ENCODE results near the gene HYDIN.

The HYDIN gene

DNA sequence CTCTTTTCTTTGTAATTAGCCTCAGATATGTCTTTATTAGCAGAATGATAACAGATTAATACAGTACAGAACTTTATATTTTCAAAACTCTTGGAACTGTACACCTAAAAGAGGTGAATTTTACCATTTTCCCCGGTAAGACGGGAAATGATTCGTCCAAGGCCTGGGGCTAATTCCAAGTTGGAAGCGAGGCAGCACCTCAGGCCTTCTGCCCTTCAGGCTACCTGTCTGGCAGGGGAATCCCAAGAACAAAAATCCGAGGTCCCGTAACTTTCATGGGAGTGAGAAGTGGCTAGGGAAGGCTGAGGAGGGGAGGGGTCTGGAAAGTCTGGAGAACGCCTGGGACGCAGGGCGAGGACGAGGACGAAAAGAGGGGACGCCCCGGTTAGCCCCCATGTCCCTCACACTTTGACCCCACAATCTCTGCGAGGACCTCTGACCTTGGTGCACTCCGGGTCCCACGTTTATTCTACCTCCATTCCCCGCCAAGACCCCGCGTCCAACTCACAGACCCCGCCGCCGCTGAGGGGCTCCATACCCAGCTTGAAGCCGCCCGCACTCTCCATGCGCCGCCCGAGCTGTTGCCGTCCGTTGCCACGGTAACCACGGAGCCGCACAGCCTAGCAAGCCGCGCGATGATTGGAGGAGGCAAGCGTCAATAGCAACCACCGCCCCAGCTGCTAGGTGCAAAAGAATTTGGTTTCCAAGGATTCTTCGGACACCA lies at the start of gene HYDIN:
Gene HYDIN (minus strand): TSS at position 601 of the 724 bp plus-strand sequence. CDS start 43,827 bp downstream, outside the sequence.
- intact Hi-C loops (cut with DNase I) = no loop called here

DNA sequence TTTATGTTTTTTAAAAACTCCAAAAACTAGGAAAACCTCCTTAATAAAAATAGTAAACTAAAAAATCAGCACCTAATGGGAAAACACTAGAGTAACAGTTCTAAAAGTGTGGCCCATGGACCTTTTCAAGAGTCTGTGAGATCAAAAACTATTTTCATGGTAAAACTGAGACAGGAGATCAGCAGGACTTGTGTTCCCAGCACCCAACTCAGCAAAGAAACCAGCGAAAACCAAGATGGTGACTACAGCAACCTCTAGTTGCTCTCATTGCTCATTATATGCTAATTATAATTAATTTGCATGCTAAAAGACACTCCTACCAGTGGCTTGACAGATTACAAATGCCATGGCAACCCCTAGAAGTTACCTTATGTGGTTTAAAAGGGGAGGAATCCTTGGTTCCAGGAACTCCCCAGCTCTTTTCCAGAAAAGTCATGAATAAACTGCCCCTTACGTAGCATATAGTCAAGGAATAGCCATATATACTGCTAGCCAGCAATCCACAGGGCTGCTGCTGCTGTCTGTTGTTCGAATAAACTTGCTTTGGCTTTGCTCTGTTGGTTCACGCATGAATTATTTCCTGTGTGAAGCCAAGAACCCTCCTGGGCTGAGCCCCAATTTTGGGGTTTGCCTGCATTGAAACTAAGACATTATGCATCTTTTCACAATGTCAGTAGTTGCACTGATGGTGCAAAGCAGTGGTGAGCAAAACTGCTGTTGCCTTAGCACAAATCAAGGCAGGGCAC lies 46.2 kb upstream of the HYDIN start:
- intact Hi-C loops (cut with DNase I) = no loop called here
- DNase-seq = peak in 2 of 42 donors; percentile 3 to 23

More for the DNA sequence above, at the start of gene HYDIN:
- peak; percentile 63 to 94 (median 86) for DNase-seq

DNA sequence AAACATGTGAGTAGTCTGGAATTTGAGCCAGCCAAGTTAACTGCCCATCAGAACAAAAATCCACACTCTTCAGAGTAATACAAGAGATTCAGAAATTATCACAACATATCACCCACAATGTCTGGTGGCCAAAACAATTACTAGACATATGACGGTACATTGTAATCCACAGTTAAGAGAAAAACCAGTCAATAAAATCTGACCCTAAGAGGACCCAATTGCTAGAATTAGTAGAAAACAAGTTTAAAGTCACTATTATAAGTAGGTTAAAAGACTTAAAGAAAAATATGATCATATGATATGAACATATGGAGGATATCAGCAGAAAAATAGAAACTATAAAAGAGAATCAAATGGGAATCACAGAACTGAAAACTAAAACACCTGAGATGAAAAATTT lies 42.9 kb upstream of the HYDIN start:
- intact Hi-C loops (cut with DNase I) = no loop called here
- DNase-seq = no peak

DNA sequence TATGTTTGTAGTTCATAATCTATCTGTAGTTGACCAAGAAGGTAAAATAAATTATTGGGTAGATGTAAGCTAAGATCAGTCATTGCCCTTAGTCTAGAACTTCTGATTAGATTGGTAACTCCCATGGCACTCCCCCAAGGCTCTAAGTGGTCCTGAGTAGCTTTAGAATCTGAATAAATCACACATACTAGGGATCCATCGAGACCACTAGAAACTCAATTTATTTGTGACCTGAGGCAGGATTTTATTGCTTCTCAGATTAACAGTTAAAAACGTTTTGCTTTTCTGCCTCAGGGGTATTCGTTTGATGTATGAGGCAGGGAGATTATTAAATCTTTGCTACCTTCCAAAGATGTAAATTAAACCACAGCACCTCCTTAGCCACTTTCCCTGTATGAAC lies 33.8 kb upstream of the HYDIN start:
- intact Hi-C loops (cut with DNase I) = no loop called here
- DNase-seq = no peak

DNA sequence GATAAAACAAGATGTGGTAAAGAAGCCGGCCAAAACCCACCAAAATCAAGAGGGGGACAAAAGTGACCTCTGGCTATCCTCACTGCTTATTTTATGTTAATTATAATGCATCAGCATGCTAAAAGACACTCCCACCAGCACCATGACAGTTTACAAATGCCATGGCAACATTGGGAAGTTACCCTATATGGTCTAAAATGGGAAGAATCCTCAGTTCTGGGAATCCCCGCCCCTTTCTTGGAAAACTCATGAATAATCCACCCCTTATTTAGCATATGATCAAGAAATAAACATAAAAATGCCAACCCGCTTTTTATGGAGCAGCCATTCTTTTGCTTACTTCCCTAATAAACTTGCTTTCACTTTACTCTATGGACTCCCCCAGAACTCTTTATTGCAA lies 33.1 kb upstream of the HYDIN start:
- DNase-seq = no peak

DNA sequence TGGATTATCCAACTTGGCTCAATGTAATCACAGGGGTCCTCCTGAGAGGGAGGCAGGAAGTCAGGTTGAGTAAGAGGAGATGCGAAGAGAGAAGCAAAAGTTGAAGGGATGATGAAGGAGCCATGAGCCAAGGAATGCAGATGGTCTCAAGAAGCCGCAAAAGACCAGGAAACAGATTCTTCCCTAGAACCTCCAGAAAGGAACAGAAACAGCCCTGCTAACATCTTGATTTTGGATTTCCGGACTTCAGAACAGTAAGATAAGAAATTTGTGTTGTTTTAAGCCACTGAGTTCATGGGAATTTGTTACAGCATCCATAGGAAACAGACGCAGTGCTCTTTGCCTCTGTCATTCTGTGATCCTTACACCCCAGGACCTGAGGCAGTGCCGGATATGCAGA lies 31.9 kb upstream of the HYDIN start:
- DNase-seq = no peak
- intact Hi-C loops (cut with DNase I) = no loop called here

More for the DNA sequence above, 33.1 kb upstream of the HYDIN start:
- intact Hi-C loops (cut with DNase I) = no loop called here

DNA sequence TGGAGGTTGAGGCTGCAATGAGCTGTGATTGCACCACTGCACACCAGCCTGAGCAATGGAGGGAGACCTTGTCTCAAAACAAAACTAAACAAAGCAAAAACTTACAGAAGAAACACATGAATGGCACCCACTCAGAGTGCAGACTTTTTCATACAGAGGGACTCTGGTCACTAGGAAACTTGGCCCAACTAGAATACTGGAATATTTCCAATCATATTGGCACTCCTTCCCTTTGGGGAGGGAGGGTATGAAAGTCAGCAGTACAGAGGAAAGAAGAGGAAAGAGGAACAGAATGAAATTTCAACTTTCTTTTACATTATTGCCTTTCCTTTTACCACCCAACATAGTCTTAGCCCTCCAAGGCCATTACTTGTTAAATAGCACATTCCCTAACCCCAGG lies 30.5 kb upstream of the HYDIN start:
- no peak for DNase-seq
- intact Hi-C loops (cut with DNase I) = no loop called here

DNA sequence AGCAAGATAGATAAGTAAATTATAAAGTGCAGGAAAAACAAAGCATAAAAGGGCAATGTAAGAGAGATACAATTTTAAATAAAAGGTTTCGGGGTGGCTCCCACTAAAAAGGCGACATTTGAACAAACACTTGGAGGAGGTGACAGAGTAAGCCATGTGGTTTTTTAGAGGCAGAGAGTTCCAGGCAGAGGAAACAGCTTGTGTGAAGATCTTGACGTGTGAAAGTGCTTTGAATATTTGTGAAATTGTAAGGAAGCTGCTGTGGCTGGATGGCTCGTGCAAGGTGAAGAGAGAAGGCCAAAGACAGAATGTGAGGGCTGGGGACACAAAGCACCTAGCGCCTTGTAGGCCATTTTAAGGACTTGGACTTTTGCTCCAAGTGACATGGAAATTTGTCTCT lies 28.6 kb upstream of the HYDIN start:
- intact Hi-C loops (cut with DNase I) = no loop called here
- DNase-seq = no peak

DNA sequence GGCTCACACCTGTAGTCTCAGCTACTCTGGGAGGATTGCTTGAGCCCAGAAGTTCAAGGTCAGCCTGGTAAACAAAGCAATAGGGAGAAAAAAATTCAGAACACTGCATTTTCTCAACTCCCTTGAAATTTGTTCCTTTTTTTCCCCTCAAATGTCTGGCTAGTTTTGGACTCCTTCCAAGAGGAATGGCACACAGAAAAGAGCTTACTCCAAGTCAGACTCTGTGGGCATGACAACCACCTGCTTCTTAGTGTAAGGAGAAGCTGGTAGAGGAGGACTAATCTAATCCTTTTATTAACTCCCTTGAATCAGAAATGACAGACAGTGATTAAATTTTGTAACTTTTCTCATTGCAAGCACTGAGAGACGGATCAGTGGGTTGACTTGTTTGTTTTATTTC lies 27.9 kb upstream of the HYDIN start:
- intact Hi-C loops (cut with DNase I) = no loop called here

DNA sequence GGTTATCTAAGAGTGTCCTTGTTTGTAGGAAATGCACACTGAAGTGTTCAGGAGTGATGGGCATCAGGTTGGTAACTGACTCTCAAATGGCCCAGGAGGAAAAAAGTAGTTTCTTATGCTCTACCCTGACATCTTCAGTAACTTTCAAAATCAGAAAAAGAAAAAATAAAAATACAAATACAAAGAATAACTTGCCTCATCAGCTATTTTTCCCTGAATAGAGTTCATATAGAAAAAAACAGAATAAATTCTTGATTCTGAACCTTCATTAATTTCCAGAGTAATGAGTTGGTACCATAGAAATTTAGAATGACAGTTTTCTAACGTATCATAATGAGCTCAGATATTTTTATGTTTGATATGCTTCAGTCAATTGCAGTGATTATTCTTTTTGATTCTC lies 27.2 kb upstream of the HYDIN start:
- no peak for DNase-seq
- intact Hi-C loops (cut with DNase I) = no loop called here

More for the DNA sequence above, 27.9 kb upstream of the HYDIN start:
- peak in 8 of 42 donors; percentile 9 to 49 (median 14) for DNase-seq

DNA sequence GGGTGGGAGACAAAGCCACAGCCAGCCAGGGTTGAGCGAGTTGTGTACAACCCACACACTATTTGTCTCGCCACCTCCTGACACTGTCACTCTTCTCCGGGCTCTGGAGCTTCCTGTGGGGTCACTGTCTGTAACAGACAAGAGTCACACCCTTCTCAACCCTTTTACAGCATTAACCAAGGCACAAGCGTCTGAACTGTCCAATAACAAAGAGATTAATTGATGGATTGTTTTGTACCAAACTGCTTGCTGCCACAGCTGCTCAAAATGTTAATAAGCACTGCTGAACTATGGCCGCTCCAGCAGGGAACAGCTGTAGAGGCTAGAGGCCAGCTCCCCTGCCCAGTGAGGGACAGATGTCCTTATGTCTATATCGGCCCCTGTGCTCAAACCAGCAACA lies 25.2 kb upstream of the HYDIN start:
- intact Hi-C loops (cut with DNase I) = no loop called here
- DNase-seq = peak; percentile 4 to 77 (median 47)

DNA sequence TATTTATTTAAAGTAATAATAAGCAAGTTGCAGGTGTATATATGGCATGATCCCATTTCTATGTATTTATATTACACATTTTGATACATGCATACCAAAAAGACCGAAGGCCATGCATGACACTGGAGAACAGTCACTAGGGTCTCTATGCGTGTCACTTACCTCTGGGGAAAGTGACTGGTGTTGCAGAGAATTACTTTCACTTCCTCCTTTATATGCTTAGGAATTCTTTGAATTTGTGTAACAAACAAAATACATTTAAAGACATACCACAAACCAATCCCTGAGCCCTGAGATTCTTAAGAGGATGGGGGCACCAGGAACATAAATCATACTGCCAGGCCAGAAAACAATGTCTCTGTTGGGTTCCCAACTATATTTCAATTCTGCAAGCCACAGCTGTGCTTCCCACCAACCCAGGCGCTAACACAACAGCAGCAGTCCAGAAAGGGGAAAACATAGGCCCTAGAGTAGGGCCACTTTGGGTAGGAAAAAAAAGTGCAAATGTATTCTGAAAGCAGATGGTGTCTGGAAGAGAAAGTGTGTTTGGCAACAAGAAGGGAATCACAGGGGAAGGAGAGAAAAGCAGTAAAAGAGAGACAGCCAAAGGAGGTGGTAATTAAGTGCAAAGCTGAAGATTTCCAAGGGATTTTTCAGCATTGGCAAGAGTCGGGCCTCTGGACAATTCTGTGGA lies 24.5 kb upstream of the HYDIN start:
- intact Hi-C loops (cut with DNase I) = no loop called here
- peak in 1 of 42 donors; percentile 12 for DNase-seq

DNA sequence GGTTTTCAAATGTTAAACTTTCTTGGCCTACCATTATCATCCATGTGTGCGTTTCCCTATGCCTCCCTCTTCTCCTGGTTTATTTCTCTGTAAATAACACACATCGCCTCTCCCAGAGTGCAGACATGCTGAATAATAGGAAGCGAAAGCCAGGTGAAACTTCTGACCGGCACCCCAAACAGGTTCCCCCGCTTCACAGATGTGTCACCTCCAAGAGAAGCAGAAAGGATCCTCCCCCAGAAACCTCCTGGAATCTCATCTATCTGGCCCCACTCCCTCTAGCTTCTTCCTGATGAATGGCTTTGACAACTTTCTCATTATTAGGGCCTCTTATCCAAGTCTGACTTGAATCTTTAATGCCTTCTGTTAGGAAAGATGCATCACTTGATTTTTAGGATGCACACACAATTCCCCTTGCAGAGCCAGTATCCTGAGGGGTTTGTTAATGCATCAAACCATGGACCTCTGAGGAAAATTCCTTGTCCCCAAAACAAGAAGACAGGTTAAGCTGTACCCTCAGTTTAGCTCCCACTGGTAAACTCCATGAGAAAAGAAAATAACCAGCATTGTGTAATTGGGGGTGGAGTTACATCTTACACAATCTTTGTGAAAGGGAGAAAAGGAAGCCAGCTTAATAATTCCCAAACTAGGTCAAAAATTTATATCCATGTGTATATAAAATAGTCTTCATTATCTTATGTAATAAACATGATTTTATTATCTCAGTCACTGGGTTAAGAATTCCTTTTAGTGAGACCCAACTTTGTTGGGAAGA lies 20.1 kb upstream of the HYDIN start:
- intact Hi-C loops (cut with DNase I) = no loop called here
- DNase-seq = no peak

DNA sequence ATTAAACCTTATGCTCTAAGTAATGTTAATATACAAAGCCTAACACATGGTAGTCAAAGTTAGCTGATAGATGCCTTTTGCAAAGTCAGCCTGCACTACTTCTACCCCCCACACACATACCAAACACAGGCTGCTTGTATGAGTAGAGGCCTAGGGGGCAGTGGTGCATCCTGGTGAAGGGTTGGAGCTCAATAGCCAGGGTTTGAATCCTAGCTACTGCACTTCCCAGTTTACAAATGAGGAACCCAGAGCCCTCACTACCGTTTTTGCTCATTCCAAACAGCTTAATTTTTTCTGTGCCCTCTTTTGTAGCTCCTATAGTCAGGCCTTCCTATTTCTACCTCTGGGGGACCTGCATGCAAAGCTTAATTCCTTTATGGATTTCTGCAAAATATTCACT lies 18.9 kb upstream of the HYDIN start:
- DNase-seq = peak in 5 of 42 donors; percentile 7 to 20 (median 10)
- intact Hi-C loops (cut with DNase I) = no loop called here

DNA sequence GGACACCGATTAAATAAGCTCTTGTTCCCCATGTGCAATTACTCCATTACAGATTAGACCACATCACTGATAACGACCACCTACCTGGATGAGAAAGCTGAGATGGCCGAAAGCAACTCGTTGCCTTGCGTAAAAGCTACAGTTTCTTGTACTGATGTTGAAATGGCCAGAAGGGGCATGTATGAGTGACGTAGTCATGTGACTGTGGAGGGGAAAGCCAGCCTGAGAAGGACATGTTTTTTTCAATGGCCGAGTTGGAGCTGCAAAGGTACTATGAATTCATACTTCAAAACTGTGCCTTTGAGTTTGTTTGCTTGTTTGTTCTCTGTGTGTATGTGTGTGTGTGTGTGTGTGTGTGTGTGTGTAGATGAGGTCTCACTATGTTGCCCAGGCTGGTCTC lies 17.0 kb upstream of the HYDIN start:
- intact Hi-C loops (cut with DNase I) = no loop called here
- DNase-seq = no peak

DNA sequence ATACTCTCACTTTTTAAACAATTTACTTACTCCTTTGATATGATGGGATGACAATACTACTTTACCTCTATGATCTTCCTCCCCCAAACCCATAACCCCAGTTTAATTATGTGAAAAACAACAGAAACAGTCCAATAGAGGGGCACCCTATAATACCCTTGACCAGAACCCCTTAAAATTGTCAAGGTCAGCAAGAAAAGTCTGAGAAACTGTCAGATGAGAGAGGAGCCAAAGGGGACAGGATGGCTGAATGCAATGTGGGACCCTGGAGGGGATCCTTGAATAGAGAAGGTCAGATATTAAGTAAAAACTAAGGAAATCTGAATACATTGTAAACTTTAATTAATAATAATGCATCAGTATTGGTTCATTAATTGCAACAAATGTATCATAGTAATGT lies 15.8 kb upstream of the HYDIN start:
- intact Hi-C loops (cut with DNase I) = no loop called here

DNA sequence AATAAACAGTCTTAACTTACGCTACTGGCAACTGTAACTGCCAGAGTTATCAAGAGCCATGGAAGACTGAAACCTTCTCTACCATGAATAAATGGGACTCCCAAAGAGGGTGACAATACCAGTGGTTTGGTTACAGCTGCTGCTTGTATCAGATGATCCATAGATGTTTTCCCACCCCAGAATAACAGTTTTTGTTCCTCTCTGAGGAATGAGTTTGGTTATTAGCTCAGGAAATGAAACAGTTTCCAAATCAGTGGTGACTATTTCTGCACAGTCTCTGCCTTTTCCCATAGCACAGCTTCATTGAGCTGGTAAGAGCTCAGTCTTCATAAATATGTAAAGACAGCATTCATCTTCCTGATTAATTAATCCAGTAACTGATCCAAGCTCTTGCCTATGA lies 14.0 kb upstream of the HYDIN start:
- no peak for DNase-seq
- intact Hi-C loops (cut with DNase I) = no loop called here

More for the DNA sequence above, 15.8 kb upstream of the HYDIN start:
- DNase-seq = no peak

DNA sequence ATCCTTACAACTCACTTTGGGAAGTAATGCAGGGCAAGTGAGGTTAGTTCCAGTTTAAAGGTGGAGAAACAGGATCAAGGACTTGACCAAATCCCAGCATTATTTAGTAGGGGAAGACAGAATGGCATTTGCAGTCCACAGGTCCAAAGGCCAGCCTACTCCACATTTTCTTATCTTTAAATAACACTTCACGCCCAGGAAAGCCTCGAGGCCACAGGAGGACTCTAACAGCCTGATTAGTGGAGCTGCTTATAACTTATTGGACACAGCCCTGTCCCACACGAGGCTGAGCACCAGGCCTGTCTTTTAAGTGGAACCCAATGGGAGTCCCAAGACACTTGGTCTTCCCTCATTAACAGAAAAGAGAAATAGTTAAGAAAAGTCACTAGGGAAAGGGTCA lies 12.1 kb upstream of the HYDIN start:
- intact Hi-C loops (cut with DNase I) = no loop called here

DNA sequence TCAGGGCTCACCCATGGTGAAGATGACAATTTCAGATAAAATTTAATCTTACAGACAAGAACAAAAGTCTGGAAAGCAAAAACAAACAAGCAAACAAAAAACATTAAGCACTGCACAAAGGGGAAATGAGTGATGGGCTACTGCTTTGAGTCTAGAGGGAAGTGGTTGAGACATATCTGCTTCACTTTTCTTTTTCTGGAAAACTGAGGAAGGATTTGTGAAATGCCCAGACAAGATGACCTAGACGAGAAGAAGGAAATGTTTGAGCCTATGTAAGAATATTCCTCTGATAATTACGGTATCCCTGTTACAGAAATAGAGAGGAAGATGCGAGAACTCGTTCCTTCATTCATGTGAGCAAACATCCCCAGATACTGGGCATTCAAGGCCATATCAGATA lies 11.5 kb upstream of the HYDIN start:
- intact Hi-C loops (cut with DNase I) = no loop called here
- DNase-seq = no peak

More for the DNA sequence above, 12.1 kb upstream of the HYDIN start:
- DNase-seq = no peak
